ENCODE measurements around the gene CRIM1.

The CRIM1 gene

GRCh38 chr2:36553683-36554082 lies 198.1 kb downstream of the CRIM1 start:
- TF ChIP-seq MAX (IDR thresholded peaks at IDR 0.05) (no peak), FOXM1 (IDR thresholded peaks at IDR 0.05; ENCODE audit: borderline replicate concordance, low read depth) (no peak), EP300 (IDR thresholded peaks at IDR 0.05; ENCODE audit: borderline replicate concordance) (no peak), TCF12 (IDR thresholded peaks at IDR 0.05; ENCODE audit: low read depth) (no peak), NFIC (IDR thresholded peaks at IDR 0.05) (no peak), EGR1 (IDR thresholded peaks at IDR 0.05) (no peak)

- TF ChIP-seq USF1 (IDR thresholded peaks at IDR 0.05) (no peak), MAX (IDR thresholded peaks at IDR 0.05) (no peak), CEBPB (IDR thresholded peaks at IDR 0.05) (no peak), NFIC (IDR thresholded peaks at IDR 0.05) (no peak), TEAD4 (IDR thresholded peaks at IDR 0.05) (no peak), RAD21 (IDR thresholded peaks at IDR 0.05; ENCODE audit: low read depth) (no peak), TCF12 (IDR thresholded peaks at IDR 0.05; ENCODE audit: low read depth) (no peak), EP300 (IDR thresholded peaks at IDR 0.05; ENCODE audit: borderline replicate concordance) (no peak), YY1 (IDR thresholded peaks at IDR 0.05; ENCODE audit: low read depth) (no peak), FOXM1 (IDR thresholded peaks at IDR 0.05; ENCODE audit: borderline replicate concordance, low read depth) (no peak), TAF1 (IDR thresholded peaks at IDR 0.05; ENCODE audit: low read depth) (no peak), REST (IDR thresholded peaks at IDR 0.05; ENCODE audit: low read depth) (no peak), EGR1 (IDR thresholded peaks at IDR 0.05) (no peak), ZBTB7A (IDR thresholded peaks at IDR 0.05; ENCODE audit: low read depth) (no peak), CREB1 (IDR thresholded peaks at IDR 0.05; ENCODE audit: low read depth) (no peak)
Observed at GRCh38 chr2:36554531-36554930, 199.0 kb downstream of the CRIM1 start.

GRCh38 chr2:36555789-36556188 lies 200.2 kb downstream of the CRIM1 start:
- TF ChIP-seq CREB1 (IDR thresholded peaks at IDR 0.05; ENCODE audit: low read depth): no peak

- no peak for TF ChIP-seq EGR1 (IDR thresholded peaks at IDR 0.05)
Observed at GRCh38 chr2:36556842-36557241, 201.3 kb downstream of the CRIM1 start.

- TF ChIP-seq ZBTB7A (IDR thresholded peaks at IDR 0.05; ENCODE audit: low read depth): no peak
- TF ChIP-seq REST (IDR thresholded peaks at IDR 0.05; ENCODE audit: low read depth): no peak
Observed at GRCh38 chr2:36559221-36559942, 203.8 kb downstream of the CRIM1 start.

- TF ChIP-seq ZBTB7A (IDR thresholded peaks at IDR 0.05; ENCODE audit: low read depth) (no peak), USF1 (IDR thresholded peaks at IDR 0.05) (no peak), EGR1 (IDR thresholded peaks at IDR 0.05) (no peak), NFIC (IDR thresholded peaks at IDR 0.05) (no peak), MAX (IDR thresholded peaks at IDR 0.05) (no peak), FOXM1 (IDR thresholded peaks at IDR 0.05; ENCODE audit: borderline replicate concordance, low read depth) (no peak), EP300 (IDR thresholded peaks at IDR 0.05; ENCODE audit: borderline replicate concordance) (no peak), CREB1 (IDR thresholded peaks at IDR 0.05; ENCODE audit: low read depth) (no peak), YY1 (IDR thresholded peaks at IDR 0.05; ENCODE audit: low read depth) (no peak), CEBPB (IDR thresholded peaks at IDR 0.05) (no peak), REST (IDR thresholded peaks at IDR 0.05; ENCODE audit: low read depth) (no peak)
Observed at GRCh38 chr2:36560726-36561125, 205.1 kb downstream of the CRIM1 start.
